Nucleus accumbens (tissue), 56 donors: ENCODE data around the gene GALK2.
"Not testable (repeated sequence)": the region's sequence is repeated elsewhere in the genome, so short reads cannot be mapped to it uniquely, and the experiment has no call there.

Experiments used
- DNase-seq, 56 donors: peaks; one replicate each; lab custom pipeline; 2025; lab: John Stamatoyannopoulos, UW

Gene GALK2

GRCh38 chr15:49212897-49213296, 42.9 kb downstream of the GALK2 start:
- DNase-seq, result no peak

- DNase-seq, result no peak
Measured at GRCh38 chr15:49215768-49216739, 46.0 kb downstream of the GALK2 start.

GRCh38 chr15:49223536-49224274, 53.7 kb downstream of the GALK2 start:
- DNase-seq, result no peak

GRCh38 chr15:49225572-49226281, 55.7 kb downstream of the GALK2 start:
- DNase-seq, result peak in 3 of 56 donors; percentile 1 to 2 (median 1)

GRCh38 chr15:49227602-49228001, 57.6 kb downstream of the GALK2 start:
- DNase-seq, result no peak

GRCh38 chr15:49229922-49230321, 59.9 kb downstream of the GALK2 start:
- no peak for DNase-seq

- no peak for DNase-seq
Measured at GRCh38 chr15:49232236-49232806, 62.3 kb downstream of the GALK2 start.

- DNase-seq, result peak in 44 of 56 donors; percentile 2 to 77 (median 38)
Measured at GRCh38 chr15:49235446-49236124, 65.5 kb downstream of the GALK2 start.

GRCh38 chr15:49236869-49237268, 66.8 kb downstream of the GALK2 start:
- no peak for DNase-seq

GRCh38 chr15:49238342-49238741, 68.3 kb downstream of the GALK2 start:
- no peak for DNase-seq

GRCh38 chr15:49239105-49239504, 69.1 kb downstream of the GALK2 start:
- no peak for DNase-seq

- DNase-seq, result no peak
Measured at GRCh38 chr15:49242820-49243219, 72.8 kb downstream of the GALK2 start.

- DNase-seq, result no peak
Measured at GRCh38 chr15:49247556-49248110, 77.6 kb downstream of the GALK2 start.

GRCh38 chr15:49248291-49248690, 78.2 kb downstream of the GALK2 start:
- no peak for DNase-seq

- no peak for DNase-seq
Measured at GRCh38 chr15:49255966-49256759, 86.1 kb downstream of the GALK2 start.

GRCh38 chr15:49265117-49265516, 95.1 kb downstream of the GALK2 start:
- DNase-seq, result not testable (repeated sequence)

GRCh38 chr15:49265911-49266310, 95.9 kb downstream of the GALK2 start:
- DNase-seq, result no peak

- DNase-seq, result no peak
Measured at GRCh38 chr15:49270541-49271421, 100.7 kb downstream of the GALK2 start.
